ENCODE results near the gene ZBTB34.

DNA sequence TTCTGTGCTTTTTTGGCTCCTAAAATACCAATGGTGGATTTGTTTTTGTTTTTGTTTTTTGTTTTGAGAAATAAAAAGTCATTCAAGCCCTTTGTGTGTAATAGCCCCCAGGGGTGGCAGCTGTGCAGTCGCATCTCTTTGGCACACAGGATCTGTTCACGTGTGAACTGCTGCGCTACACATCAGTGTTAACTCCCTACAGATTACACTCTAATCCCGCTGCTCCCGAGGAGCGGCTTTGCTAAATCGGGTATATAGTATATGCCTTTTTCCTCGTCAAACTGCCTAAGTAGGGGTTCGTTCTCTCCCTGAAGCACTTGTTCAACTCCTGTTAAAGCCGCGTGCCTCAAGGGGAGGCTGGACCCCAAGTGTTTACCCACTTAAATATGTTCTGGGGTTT is 22.3 kb downstream of the ZBTB34 start:
- TF ChIP-seq, protein P1, sequence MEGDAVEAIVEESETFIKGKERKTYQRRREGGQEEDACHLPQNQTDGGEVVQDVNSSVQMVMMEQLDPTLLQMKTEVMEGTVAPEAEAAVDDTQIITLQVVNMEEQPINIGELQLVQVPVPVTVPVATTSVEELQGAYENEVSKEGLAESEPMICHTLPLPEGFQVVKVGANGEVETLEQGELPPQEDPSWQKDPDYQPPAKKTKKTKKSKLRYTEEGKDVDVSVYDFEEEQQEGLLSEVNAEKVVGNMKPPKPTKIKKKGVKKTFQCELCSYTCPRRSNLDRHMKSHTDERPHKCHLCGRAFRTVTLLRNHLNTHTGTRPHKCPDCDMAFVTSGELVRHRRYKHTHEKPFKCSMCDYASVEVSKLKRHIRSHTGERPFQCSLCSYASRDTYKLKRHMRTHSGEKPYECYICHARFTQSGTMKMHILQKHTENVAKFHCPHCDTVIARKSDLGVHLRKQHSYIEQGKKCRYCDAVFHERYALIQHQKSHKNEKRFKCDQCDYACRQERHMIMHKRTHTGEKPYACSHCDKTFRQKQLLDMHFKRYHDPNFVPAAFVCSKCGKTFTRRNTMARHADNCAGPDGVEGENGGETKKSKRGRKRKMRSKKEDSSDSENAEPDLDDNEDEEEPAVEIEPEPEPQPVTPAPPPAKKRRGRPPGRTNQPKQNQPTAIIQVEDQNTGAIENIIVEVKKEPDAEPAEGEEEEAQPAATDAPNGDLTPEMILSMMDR (IDR thresholded peaks at IDR 0.05), result no peak
- TF ChIP-seq POLR2A (IDR thresholded peaks at IDR 0.05), result no peak
- TF ChIP-seq EP300 (IDR thresholded peaks at IDR 0.05), result no peak
